ENCODE data around the gene KPNA3. TPM values are rescaled to one million over a fixed set of nuclear protein-coding genes. Genes with fewer than 3 reads are reported as not detected.

KPNA3 gene
- total RNA-seq, 3 donors from 2014 or later, result 20.0 to 45.6 (median 24.6) TPM

DNA sequence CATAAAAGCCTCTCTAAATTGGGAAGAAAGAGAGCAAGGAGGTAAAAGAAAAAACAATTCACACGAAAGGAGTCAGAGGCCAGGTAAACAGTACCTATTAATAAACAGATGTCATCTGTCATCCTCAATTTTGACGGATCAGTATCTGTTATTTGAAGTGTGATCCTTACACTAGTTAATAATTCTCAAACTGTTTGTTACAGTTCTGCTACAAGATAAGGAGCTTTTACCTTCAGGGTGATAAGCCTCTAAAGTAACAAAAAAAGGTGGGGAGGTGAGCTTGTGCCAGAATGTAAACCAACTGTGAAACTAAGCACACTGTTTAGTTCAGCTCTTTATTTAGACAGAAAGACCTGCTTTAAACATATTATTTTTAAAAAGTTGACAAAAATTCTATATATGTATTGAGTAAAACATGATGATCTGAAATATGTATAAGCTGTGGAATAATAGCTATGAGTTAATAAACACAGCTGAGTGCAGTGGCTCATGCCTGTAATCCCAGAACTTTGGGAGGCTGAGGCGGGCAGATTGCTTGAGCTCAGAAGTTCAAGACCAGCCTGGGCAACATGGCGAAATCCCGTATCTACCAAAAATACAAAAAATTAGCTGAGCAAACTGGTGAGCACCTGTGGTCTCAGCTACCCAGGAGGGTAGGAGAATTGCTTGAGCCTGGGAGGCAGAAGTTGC lies 52.8 kb downstream of the KPNA3 start:
- DNase-seq (no peak), ATAC-seq (peak; percentile 67)
- TF ChIP-seq, protein P1, sequence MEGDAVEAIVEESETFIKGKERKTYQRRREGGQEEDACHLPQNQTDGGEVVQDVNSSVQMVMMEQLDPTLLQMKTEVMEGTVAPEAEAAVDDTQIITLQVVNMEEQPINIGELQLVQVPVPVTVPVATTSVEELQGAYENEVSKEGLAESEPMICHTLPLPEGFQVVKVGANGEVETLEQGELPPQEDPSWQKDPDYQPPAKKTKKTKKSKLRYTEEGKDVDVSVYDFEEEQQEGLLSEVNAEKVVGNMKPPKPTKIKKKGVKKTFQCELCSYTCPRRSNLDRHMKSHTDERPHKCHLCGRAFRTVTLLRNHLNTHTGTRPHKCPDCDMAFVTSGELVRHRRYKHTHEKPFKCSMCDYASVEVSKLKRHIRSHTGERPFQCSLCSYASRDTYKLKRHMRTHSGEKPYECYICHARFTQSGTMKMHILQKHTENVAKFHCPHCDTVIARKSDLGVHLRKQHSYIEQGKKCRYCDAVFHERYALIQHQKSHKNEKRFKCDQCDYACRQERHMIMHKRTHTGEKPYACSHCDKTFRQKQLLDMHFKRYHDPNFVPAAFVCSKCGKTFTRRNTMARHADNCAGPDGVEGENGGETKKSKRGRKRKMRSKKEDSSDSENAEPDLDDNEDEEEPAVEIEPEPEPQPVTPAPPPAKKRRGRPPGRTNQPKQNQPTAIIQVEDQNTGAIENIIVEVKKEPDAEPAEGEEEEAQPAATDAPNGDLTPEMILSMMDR (IDR thresholded peaks at IDR 0.05), result no peak
- H3K4me1 ChIP-seq (ENCODE audit: low read depth), result peaks cover 9% of the 10 kb centered on the region
- no peaks in the 10 kb centered on the region for H3K9me3 ChIP-seq
- intact Hi-C loops (cut with DNase I, micrococcal nuclease), result no loop called here
- no peaks in the 10 kb centered on the region for H3K36me3 ChIP-seq (ENCODE audit: low read depth)
- no peak overlapping the region for H3K4me3 ChIP-seq

GRCh38 chr13:49733181-49733951 lies 59.1 kb downstream of the KPNA3 start:
- Histone ChIP-seq H3K4me1 (ENCODE audit: low read depth) (no peaks in the 10 kb centered on the region), H3K9me3 (no peaks in the 10 kb centered on the region), H3K36me3 (ENCODE audit: low read depth) (no peaks in the 10 kb centered on the region), H3K4me3 (no peak overlapping the region)
- intact Hi-C loops (cut with DNase I, micrococcal nuclease), result no loop called here
- TF ChIP-seq, protein P1 (IDR thresholded peaks at IDR 0.05), result no peak
- DNase-seq (no peak), ATAC-seq (no peak)

DNA sequence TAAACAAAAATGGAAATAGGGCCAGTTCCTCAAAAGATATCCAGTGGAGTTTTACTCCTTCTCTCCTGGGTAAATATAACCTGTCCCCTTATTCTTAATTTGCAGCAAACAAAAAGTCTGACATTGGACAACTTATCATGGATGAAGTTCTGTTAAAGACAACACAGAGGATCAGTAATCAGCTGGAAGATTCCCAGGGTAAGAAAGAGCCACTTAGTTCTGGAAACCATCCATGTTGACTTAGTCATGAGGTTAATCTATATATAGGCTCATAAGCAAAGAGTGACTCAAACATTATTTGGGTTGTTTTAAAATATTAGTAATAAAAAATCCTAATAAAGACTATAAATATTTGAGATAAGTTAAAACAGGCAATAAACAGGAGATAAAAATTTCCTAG lies 60.7 kb downstream of the KPNA3 start:
- Histone ChIP-seq H3K9me3 (no peaks in the 10 kb centered on the region), H3K36me3 (ENCODE audit: low read depth) (no peaks in the 10 kb centered on the region), H3K4me1 (ENCODE audit: low read depth) (no peaks in the 10 kb centered on the region), H3K4me3 (no peak overlapping the region)
- intact Hi-C loops (cut with DNase I, micrococcal nuclease), result no loop called here
- ATAC-seq, result no peak
- no peak for DNase-seq
- TF ChIP-seq, protein P1 (IDR thresholded peaks at IDR 0.05), result no peak

DNA sequence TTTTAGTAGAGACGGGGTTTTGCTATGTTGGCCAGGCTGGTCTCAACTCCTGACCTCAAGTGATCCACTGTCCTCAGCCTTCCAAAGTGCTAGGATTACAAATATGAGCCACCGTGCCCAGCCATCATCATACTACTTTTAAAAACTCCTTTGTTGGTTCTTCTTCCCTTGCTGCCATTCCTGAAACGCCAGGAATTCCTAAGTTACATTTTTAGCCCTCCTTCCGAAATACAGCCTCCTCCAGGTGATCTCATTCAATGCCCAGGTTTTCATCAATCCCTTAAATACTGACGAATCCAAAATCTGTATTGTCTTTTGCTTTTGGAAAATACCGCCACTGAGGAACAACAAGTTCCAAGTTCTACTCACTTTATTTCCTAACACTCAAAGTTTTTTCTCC lies 75.9 kb downstream of the KPNA3 start:
- DNase-seq, result no peak
- no peak for ATAC-seq
- TF ChIP-seq, protein P1 (IDR thresholded peaks at IDR 0.05), result no peak
- Histone ChIP-seq H3K4me1 (ENCODE audit: low read depth) (no peaks in the 10 kb centered on the region), H3K4me3 (no peak overlapping the region), H3K36me3 (ENCODE audit: low read depth) (no peaks in the 10 kb centered on the region), H3K9me3 (peaks cover 14% of the 10 kb centered on the region)
- intact Hi-C loops (cut with DNase I, micrococcal nuclease), result no loop called here

- intact Hi-C loops (cut with DNase I, micrococcal nuclease), result no loop called here
- no peak for ATAC-seq
- no peaks in the 10 kb centered on the region for H3K36me3 ChIP-seq (ENCODE audit: low read depth)
- TF ChIP-seq, protein P1 (IDR thresholded peaks at IDR 0.05), result no peak
- no peaks in the 10 kb centered on the region for H3K4me1 ChIP-seq (ENCODE audit: low read depth)
- H3K4me3 ChIP-seq, result no peak overlapping the region
- H3K9me3 ChIP-seq, result peaks cover 14% of the 10 kb centered on the region
- DNase-seq, result no peak
Observed at GRCh38 chr13:49714757-49715156, 77.7 kb downstream of the KPNA3 start.
